Lower lobe of right lung (tissue), 2 donors: ENCODE measurements around the gene JUNB. TPM values are rescaled to one million over a fixed set of nuclear protein-coding genes. Genes with fewer than 3 reads are reported as not detected.

ENCODE experiments used
- ATAC-seq, 2 donors: fragments of 200-7000 bp; cut with Tn5 transposase; one replicate each; pipeline ENCODE4 v1.9.1; 2020 to 2022; ENCODE audit warnings: mild to moderate bottlenecking in 2 of 2, moderate library complexity in 2 of 2
- DNase-seq: peaks from one replicate; pipeline ENCODE4 v3.0.0-alpha.2; 2020
- H3K27ac ChIP-seq: fragments of 200-600 bp; one replicate; pipeline ENCODE4 v1.8.0; 2022
- H3K27me3 ChIP-seq: fragments of 200-600 bp; one replicate; pipeline ENCODE4 v1.8.0; 2022; ENCODE audit warnings: low read depth
- H3K36me3 ChIP-seq: fragments of 200-600 bp; one replicate; pipeline ENCODE4 v1.8.0; 2022; ENCODE audit warnings: mild to moderate bottlenecking
- H3K4me1 ChIP-seq: fragments of 200-600 bp; one replicate; pipeline ENCODE4 v1.8.0; 2022
- H3K4me3 ChIP-seq: fragments of 200-600 bp; one replicate; pipeline ENCODE4 v1.8.0; 2022; ENCODE audit warnings: mild to moderate bottlenecking
- H3K9me3 ChIP-seq: fragments of 200-600 bp; one replicate; pipeline ENCODE4 v1.8.0; 2022
- intact Hi-C: fragments of 100-400 bp; cut with DNase I; formaldehyde crosslinking; loops from one replicate; pipeline ENCODE4 v1.11.0; 2022
- long read RNA-seq: library from polyadenylated mRNA; unstranded; transcript quantifications from one replicate; pipeline ENCODE4 v2.0.0, GENCODE V29; 2021
- total RNA-seq: library from RNA; stranded (reverse); fragmentation: NEBNext Ultra II Directional; extraction: Animal tissue kit (Norgen Biotek cat#: 25700); gene quantifications from one replicate; pipeline ENCODE4 v1.2.1, GENCODE V29; 2021
- TF ChIP-seq, protein P1 (sequence below): fragments of 200-600 bp; IDR thresholded peaks from one replicate; pipeline ENCODE4 v1.8.0; 2022; ENCODE audit warnings: antibody characterized with exemption, mild to moderate bottlenecking
- donor health status: DM: no; HTN: yes; CAD: no; lungs with severe emphysema.

The JUNB gene
- total RNA-seq: 131 TPM
- long read RNA-seq, transcript JUNB-201 (1 exons, 1,820 nt): major isoform, 473 of 474 reads
- long read RNA-seq, partial matches to known transcripts: 0 of 474 reads
- long read RNA-seq, other reads (novel, unspliced or antisense): 1 of 474 reads

GRCh38 chr19:12791345-12792050 is at the start of gene JUNB:
Gene JUNB, plus strand, starts transcription at chr19:12791486. Its CDS starts 286 bp downstream, at chr19:12791772.
- TF ChIP-seq, protein P1, sequence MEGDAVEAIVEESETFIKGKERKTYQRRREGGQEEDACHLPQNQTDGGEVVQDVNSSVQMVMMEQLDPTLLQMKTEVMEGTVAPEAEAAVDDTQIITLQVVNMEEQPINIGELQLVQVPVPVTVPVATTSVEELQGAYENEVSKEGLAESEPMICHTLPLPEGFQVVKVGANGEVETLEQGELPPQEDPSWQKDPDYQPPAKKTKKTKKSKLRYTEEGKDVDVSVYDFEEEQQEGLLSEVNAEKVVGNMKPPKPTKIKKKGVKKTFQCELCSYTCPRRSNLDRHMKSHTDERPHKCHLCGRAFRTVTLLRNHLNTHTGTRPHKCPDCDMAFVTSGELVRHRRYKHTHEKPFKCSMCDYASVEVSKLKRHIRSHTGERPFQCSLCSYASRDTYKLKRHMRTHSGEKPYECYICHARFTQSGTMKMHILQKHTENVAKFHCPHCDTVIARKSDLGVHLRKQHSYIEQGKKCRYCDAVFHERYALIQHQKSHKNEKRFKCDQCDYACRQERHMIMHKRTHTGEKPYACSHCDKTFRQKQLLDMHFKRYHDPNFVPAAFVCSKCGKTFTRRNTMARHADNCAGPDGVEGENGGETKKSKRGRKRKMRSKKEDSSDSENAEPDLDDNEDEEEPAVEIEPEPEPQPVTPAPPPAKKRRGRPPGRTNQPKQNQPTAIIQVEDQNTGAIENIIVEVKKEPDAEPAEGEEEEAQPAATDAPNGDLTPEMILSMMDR: no peak
- intact Hi-C loops: no loop called here
- Histone ChIP-seq H3K4me3 (peak within 1 kb of the TSS; percentile 95), H3K27me3 (no peaks in the 10 kb centered on the region), H3K9me3 (no peaks in the 10 kb centered on the region), H3K27ac (peak within 1 kb of the TSS; percentile 99), H3K4me1 (peaks cover 52% of the 10 kb centered on the region), H3K36me3 (no peaks in the 10 kb centered on the region)
- DNase-seq (peak; percentile 98), ATAC-seq (peak; percentile 65 to 76)

- ATAC-seq (peak in 1 of 2 donors; percentile 12), DNase-seq (no peak)
- Histone ChIP-seq H3K27me3 (peaks cover 12% of the 10 kb centered on the region), H3K4me3 (no peak overlapping the region), H3K36me3 (peaks cover 70% of the 10 kb centered on the region), H3K4me1 (peaks cover 6% of the 10 kb centered on the region), H3K27ac (no peak overlapping the region), H3K9me3 (peaks cover 4% of the 10 kb centered on the region)
- intact Hi-C loops: no loop called here
- TF ChIP-seq, protein P1: no peak
These were observed 46.0 kb upstream of the JUNB start for GRCh38 chr19:12745166-12745897.

DNA sequence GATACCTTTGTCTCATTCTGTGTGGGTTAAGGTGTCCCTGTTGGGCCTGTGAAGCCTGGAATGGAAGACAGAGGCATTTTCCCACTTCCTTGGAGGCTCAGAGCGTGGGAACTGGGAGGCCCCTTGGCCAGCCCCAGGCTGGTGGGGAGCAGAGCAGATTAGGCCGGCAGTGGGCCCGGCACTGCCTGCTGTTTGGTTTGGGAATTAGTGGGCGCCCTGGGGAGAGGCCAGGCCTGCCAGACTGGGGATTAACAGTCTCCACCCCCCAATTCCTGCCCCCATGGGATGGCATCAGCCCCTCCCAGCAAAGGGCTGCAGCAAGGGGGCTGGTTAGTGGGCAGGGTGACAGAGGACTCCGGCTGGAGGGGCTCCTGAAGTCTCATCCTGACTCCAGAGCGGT is 42.8 kb upstream of the JUNB start:
- intact Hi-C loops: no loop called here
- Histone ChIP-seq H3K27ac (no peak overlapping the region), H3K4me1 (peaks cover 6% of the 10 kb centered on the region), H3K27me3 (peaks cover 21% of the 10 kb centered on the region), H3K9me3 (peaks cover 4% of the 10 kb centered on the region), H3K4me3 (no peak overlapping the region), H3K36me3 (peaks cover 41% of the 10 kb centered on the region)
- TF ChIP-seq, protein P1: no peak
- ATAC-seq (no peak), DNase-seq (no peak)

GRCh38 chr19:12749938-12750521 is 41.3 kb upstream of the JUNB start:
- no peak for ATAC-seq
- peaks cover 21% of the 10 kb centered on the region for H3K27me3 ChIP-seq

DNA sequence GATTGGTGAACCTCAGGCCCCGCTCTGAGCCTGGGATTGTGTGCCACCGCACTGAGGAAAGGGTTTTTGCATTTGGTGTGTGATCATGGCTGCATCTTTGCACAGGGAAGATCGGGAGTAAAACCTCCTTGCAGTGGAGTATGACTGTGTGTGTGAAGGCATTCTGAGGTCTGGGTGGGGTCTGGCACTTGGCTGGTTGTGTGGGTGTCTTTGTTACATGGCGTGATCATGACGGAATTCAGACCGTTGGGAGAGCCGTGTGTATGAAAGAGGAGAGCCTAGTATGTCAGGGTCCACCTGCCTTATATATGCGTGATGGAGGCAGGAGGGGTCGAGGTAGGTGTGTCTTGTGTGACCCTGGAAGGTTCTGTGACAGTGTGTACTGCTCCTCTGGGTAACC is 40.4 kb upstream of the JUNB start:
- DNase-seq (no peak), ATAC-seq (no peak)
- Histone ChIP-seq H3K9me3 (peaks cover 4% of the 10 kb centered on the region), H3K27me3 (peaks cover 21% of the 10 kb centered on the region), H3K27ac (no peak overlapping the region), H3K36me3 (peaks cover 23% of the 10 kb centered on the region), H3K4me1 (peaks cover 6% of the 10 kb centered on the region), H3K4me3 (no peak overlapping the region)
- TF ChIP-seq, protein P1: no peak
- intact Hi-C loops: no loop called here

More at GRCh38 chr19:12749938-12750521, 41.3 kb upstream of the JUNB start:
- intact Hi-C loops: no loop called here
- peaks cover 6% of the 10 kb centered on the region for H3K4me1 ChIP-seq
- H3K9me3 ChIP-seq: peaks cover 4% of the 10 kb centered on the region
- peaks cover 32% of the 10 kb centered on the region for H3K36me3 ChIP-seq
- H3K27ac ChIP-seq: no peak overlapping the region
- H3K4me3 ChIP-seq: no peak overlapping the region
- DNase-seq: no peak
- TF ChIP-seq, protein P1: no peak
